GM18526 (cell line): ENCODE data around the gene GAS7.

Source experiments
- POLR2A ChIP-seq: IDR thresholded peaks from 3 replicates; pipeline ENCODE4 v1.6.1; 2011; ENCODE audit not compliant: insufficient read length; ENCODE audit errors: extremely low read depth

GAS7 gene

GRCh38 chr17:10198509-10199249, at the start of gene GAS7:
TSS of gene GAS7 (minus strand) at chr17:10198606.
- no peak for TF ChIP-seq POLR2A

- TF ChIP-seq POLR2A: no peak
Measured at GRCh38 chr17:10247810-10248209, 49.4 kb upstream of the GAS7 start.

GRCh38 chr17:10243883-10244844, 45.8 kb upstream of the GAS7 start:
- TF ChIP-seq POLR2A: no peak

GRCh38 chr17:10241781-10242180, 43.4 kb upstream of the GAS7 start:
- no peak for TF ChIP-seq POLR2A

GRCh38 chr17:10238661-10239060, 40.3 kb upstream of the GAS7 start:
- TF ChIP-seq POLR2A: no peak

GRCh38 chr17:10234033-10234432, 35.6 kb upstream of the GAS7 start:
- TF ChIP-seq POLR2A: no peak

- no peak for TF ChIP-seq POLR2A
Measured at GRCh38 chr17:10233161-10233560, 34.8 kb upstream of the GAS7 start.

GRCh38 chr17:10229181-10229580, 30.8 kb upstream of the GAS7 start:
- TF ChIP-seq POLR2A: no peak

- TF ChIP-seq POLR2A: no peak
Measured at GRCh38 chr17:10226930-10227695, 28.7 kb upstream of the GAS7 start.

GRCh38 chr17:10224582-10225195, 26.3 kb upstream of the GAS7 start:
- no peak for TF ChIP-seq POLR2A

GRCh38 chr17:10219193-10219592, 20.8 kb upstream of the GAS7 start:
- TF ChIP-seq POLR2A: no peak

- TF ChIP-seq POLR2A: no peak
Measured at GRCh38 chr17:10217916-10218315, 19.5 kb upstream of the GAS7 start.

GRCh38 chr17:10216213-10216938, 18.0 kb upstream of the GAS7 start:
- no peak for TF ChIP-seq POLR2A

GRCh38 chr17:10215286-10215685, 16.9 kb upstream of the GAS7 start:
- TF ChIP-seq POLR2A: no peak

- no peak for TF ChIP-seq POLR2A
Measured at GRCh38 chr17:10211666-10212065, 13.3 kb upstream of the GAS7 start.

- no peak for TF ChIP-seq POLR2A
Measured at GRCh38 chr17:10210151-10210574, 11.8 kb upstream of the GAS7 start.
